Measurements from ENCODE around the gene PSMB3. TPM values are rescaled to one million over a fixed set of nuclear protein-coding genes. Genes with fewer than 3 reads are reported as not detected.

Gene PSMB3
- total RNA-seq, 1 experiment from 2014 or later: 346 TPM

- Histone ChIP-seq H3K4me3 (replicated peaks in 1 of 2; ENCODE audit: low read depth in 1 of 2, low read length in 2 of 2) (no peak overlapping the region), H3K4me2 (ENCODE audit: low read length) (no peak overlapping the region), H3K27ac (ENCODE audit: low read depth, low read length) (no peak overlapping the region), H3K36me3 (ENCODE audit: control insufficient read depth in 1 of 2, insufficient read depth in 2 of 2, low read length in 2 of 2) (peaks cover 20 to 46% of the 10 kb centered on the region in 2 experiments; a peak in 3 of 4 replicates), H3K27me3 (ENCODE audit: insufficient read depth, low read length) (no peaks in the 10 kb centered on the region), H3K9me3 (ENCODE audit: control insufficient read depth in 1 of 2, insufficient read depth in 1 of 2, low read depth in 1 of 2, low read length in 2 of 2) (no peaks in the 10 kb centered on the region), H2AFZ (ENCODE audit: low read depth, low read length, poor library complexity, severe bottlenecking) (no peak overlapping the region), H3K9me2 (ENCODE audit: insufficient read depth) (no peaks in the 10 kb centered on the region), H3K9ac (ENCODE audit: low read length) (no peak overlapping the region), H3K4me1 (ENCODE audit: control insufficient read depth in 1 of 2, insufficient read depth in 2 of 2, low read length in 2 of 2) (peaks cover 6 to 15% of the 10 kb centered on the region in 2 experiments; a peak in 3 of 4 replicates), H3K79me2 (ENCODE audit: insufficient read depth, low read length) (peaks cover 36% of the 10 kb centered on the region), H4K20me1 (ENCODE audit: insufficient read depth) (no peaks in the 10 kb centered on the region)
- ChIA-PET CTCF (no interaction called here), RAD21 (ENCODE audit: low non-redundant PET in 1 of 2, low total read pairs in 2 of 2, uncharacterized antibody in 2 of 2, unreplicated experiment in 2 of 2) (no interaction called here), POLR2A (no interaction called here)
- no peak for ATAC-seq
- no peak for DNase-seq (ENCODE audit: low read depth, low spot score)
- intact Hi-C loops (cut with micrococcal nuclease): no loop called here
- BruUV-seq (replicated peaks): no TSS peak
- TF ChIP-seq MAX (IDR thresholded peaks at IDR 0.05): no peak
- no peak for TF ChIP-seq SRF (IDR thresholded peaks at IDR 0.05; ENCODE audit: low read depth)
- TF ChIP-seq SP1 (IDR thresholded peaks at IDR 0.05; ENCODE audit: low read depth): no peak
- TF ChIP-seq CBX3 (IDR thresholded peaks at IDR 0.05; ENCODE audit: low read depth): no peak
- no peak for TF ChIP-seq JUND (IDR thresholded peaks at IDR 0.05)
- no peak for TF ChIP-seq EZH2 (IDR thresholded peaks at IDR 0.05)
- TF ChIP-seq, protein P1, sequence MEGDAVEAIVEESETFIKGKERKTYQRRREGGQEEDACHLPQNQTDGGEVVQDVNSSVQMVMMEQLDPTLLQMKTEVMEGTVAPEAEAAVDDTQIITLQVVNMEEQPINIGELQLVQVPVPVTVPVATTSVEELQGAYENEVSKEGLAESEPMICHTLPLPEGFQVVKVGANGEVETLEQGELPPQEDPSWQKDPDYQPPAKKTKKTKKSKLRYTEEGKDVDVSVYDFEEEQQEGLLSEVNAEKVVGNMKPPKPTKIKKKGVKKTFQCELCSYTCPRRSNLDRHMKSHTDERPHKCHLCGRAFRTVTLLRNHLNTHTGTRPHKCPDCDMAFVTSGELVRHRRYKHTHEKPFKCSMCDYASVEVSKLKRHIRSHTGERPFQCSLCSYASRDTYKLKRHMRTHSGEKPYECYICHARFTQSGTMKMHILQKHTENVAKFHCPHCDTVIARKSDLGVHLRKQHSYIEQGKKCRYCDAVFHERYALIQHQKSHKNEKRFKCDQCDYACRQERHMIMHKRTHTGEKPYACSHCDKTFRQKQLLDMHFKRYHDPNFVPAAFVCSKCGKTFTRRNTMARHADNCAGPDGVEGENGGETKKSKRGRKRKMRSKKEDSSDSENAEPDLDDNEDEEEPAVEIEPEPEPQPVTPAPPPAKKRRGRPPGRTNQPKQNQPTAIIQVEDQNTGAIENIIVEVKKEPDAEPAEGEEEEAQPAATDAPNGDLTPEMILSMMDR (IDR thresholded peaks at IDR 0.05 in 2 of 3, conservative IDR thresholded peaks at IDR 0.05 in 1 of 3; ENCODE audit: borderline replicate concordance in 1 of 3, insufficient read depth in 1 of 3, low read depth in 2 of 3, low read length in 2 of 3): no peak
- no peak for TF ChIP-seq ELF1 (IDR thresholded peaks at IDR 0.05; ENCODE audit: borderline replicate concordance, low read depth)
- no peak for TF ChIP-seq ZNF274 (IDR thresholded peaks at IDR 0.05; ENCODE audit: low read depth, low read length)
- no peak for TF ChIP-seq CEBPB (IDR thresholded peaks at IDR 0.05; ENCODE audit: low read depth)
- TF ChIP-seq YY1 (IDR thresholded peaks at IDR 0.05; ENCODE audit: extremely low read depth, insufficient replicate concordance, low read depth, low read length): no peak
- TF ChIP-seq SIN3A (IDR thresholded peaks at IDR 0.05; ENCODE audit: low read depth): no peak
- no peak for TF ChIP-seq ZBTB33 (IDR thresholded peaks at IDR 0.05; ENCODE audit: extremely low read depth, insufficient replicate concordance, low read length)
- no peak for TF ChIP-seq FOSL1 (IDR thresholded peaks at IDR 0.05; ENCODE audit: low read depth)
- TF ChIP-seq ZFX (IDR thresholded peaks at IDR 0.05): no peak
- no peak for TF ChIP-seq TCF7L2 (IDR thresholded peaks at IDR 0.05; ENCODE audit: borderline replicate concordance, extremely low read depth, insufficient read depth, insufficient read length)
- no peak for TF ChIP-seq POLR2AphosphoS5 (IDR thresholded peaks at IDR 0.05; ENCODE audit: low read depth, low read length)
- TF ChIP-seq REST (IDR thresholded peaks at IDR 0.05; ENCODE audit: low read depth): no peak
- no peak for TF ChIP-seq EGR1 (IDR thresholded peaks at IDR 0.05; ENCODE audit: low read depth)
- TF ChIP-seq POLR2A (IDR thresholded peaks at IDR 0.05; ENCODE audit: borderline replicate concordance, extremely low read depth, insufficient read depth, insufficient read length): no peak
Measured at GRCh38 chr17:38709864-38710603, 42.5 kb upstream of the PSMB3 start.

All from HCT116 (cell line).